Anterior cingulate cortex (tissue), 58 donors: ENCODE results near the gene EYA2.

Experiments used
- DNase-seq, 58 donors: peaks; one replicate each; lab custom pipeline; 2025; lab: John Stamatoyannopoulos, UW

EYA2 gene

DNA sequence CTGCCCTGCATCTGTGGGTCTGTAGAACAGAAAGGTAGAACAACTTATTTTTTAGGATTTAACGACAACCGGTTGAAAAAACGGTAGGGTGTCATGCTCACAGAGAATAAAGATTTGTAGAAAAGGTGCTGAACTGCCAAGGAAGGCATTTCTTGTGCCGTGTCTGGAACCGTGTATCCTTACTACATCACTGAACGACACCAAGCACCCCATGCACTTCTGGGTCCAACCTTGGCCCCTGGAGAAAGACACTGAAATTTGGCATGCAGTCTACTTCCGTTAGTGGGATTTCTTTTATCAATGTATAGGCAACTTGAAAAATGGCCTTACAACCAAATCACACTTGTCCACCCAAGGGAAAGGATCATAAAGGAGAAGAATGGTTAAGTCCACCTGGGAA, 316.4 kb downstream of the EYA2 start:
- no peak for DNase-seq

DNA sequence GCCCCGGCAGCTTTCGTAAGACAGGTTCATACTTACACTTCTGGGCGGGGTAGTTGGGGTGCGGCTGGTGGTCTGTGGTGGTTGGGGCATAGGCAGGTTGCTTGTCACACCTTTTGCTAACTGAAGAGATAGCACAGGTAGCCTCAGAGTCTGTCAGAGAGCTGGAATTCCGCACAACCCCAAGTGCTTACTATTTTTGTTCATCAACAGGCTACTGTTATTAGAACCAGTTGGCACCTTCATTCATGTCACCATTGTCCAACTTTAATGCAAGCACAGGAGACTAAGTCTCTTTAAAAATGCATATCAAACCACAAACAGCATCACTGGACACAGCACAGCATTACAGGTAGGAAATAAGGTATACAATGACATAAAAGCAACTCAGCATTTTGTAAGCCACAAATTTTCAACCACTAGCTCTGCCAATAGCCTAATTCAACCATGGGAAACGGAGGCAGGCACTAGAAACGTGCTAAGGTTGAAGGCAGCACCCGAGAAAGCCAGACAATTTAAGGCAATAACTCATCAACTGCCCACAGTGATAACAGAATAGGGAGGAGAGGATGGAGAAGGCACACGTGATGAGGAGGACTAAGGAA, 318.1 kb downstream of the EYA2 start:
- no peak for DNase-seq

DNA sequence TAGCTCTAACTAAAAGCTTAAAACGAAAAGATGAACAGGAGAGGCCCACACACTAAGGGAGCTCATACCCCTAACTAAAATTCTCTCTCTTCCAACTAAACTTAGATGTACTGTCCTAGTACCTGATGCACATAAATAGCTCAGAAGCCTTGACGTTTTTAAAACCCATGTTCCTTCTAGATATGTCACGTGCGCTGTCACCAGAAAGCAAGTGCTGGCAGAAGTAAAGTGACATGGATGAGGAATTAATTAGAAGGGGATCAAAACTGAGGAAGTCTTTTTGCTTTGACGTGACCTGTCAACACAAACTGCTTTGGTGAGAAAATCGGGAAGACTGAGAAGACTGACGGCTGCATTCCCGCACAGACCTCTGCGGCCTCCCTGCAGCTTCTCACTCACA, 319.3 kb downstream of the EYA2 start:
- DNase-seq, result peak in 1 of 58 donors; percentile 11

DNA sequence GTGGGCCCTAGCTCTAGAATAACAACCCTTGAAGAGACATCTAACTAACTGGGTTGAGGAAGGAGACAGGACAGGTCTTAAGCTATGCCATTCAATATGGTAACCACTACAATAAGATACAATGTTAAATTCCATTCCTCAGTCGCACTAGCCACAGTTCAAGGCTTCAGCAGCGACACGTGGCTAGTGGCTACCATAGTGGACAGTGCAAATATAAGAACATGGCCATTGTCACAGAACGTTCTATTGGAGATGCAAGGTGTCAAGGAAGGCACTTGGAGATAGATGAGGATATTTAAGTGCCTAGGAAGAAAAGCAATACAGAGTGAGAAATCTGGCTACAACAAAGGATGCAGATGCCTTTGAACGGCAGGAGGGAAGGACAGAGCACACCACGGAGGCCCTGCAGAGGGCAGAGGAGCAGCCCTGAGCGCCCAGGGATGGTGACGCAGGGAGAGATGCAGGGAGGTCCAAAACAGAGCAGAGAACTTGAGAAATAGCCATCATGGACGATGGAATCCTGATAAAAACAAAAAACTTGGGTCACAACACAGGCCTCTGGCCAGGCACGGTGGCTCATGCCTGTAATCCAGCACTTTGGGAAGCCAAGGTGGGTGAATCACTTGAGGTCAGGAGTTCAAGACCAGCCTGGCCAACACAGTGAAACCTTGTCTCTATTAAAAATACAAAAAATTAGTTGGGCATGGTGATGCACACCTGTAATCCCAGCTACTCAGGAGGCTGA, 321.2 kb downstream of the EYA2 start:
- no peak for DNase-seq

DNA sequence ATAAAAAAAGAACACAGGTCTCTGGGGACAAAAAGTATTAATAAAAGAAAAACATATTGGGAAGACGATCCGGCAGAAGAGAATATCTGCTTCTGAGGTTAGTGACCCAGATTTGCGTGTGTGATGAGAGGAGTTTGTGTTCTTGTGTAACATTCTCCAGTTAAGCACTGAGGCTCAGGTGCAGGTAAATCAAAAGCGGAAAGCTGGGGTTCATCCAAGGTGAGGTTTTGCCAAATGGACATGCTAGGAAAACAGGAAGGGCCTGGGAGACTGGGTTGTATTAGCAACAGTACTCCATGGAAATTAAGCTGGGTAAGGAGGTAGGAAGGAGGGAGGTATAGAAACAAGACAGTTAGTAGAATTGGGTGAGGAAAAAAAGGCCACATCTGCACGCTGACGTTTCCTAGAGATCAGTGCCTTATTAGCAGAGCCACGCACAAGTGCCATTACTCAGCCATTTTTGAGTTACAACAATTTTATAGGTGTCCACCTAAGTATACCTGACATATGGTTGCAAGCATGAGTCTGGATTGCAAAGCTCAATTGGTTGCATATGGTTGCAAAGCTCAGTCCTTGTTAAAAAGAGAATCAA, 322.3 kb downstream of the EYA2 start:
- no peak for DNase-seq

DNA sequence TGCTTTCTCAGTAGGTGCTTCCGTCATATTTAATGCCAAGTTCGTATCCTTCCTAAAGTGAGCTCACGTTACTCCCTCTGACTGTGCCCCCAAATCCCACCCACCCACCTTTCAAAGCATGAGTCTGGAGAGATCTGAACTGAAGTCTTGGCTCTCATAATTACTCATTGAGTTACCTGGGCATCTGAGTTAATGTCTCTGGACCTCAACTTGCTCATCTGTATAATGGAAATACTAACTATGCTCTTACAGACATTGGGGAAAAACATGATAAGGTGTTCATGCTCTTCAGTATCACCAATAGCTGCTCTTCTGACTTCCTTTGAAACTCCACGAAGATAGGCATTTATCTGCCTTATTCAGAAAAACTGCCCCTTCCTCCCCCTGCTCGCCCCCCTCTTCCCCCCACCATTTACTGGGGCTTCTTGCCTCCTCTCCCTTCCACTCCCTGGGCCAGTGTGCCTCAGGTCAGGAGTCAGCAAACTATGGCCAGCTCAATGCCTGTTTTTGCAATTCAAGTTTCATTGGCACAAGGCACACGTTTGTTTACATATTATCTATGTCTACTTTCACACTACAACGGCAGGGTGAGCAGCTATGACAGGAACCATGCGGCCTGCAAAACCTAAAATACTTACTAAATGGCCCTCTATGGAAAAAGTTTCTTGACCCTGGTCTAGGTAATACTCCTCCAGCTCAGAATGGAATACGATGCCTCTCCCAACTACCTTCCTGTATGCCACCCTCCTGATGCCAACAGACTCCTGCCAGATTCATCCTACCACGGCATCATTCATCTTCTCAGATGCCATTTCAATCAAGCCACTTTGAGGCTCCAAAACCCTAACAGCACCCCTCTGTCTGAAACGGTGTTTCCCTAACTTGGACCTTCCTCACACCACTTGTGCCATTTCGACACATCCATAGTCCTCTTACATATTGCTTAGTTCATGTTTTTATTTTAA, 323.1 kb downstream of the EYA2 start:
- no peak for DNase-seq

DNA sequence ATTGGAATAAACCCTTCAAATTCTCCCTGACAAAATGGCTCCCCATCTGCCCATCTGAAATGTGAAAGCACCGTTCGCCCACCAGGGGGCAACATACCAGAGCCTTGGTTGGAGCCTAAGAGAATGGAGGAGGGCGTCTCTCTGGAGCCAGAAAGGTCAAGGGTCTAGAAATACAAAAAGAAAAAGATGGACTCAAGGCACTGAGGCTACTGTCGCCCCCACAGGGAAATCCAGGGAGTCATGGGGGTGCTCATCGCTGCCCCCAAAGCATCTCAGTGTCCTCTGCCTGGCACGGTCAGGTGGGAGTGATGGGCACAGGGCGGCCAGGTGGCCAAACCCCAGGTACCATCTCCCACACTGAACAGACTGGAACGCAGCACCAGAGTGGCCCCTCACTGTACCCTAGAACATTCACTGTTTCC, 325.5 kb downstream of the EYA2 start:
- peak in 1 of 58 donors; percentile 11 for DNase-seq

DNA sequence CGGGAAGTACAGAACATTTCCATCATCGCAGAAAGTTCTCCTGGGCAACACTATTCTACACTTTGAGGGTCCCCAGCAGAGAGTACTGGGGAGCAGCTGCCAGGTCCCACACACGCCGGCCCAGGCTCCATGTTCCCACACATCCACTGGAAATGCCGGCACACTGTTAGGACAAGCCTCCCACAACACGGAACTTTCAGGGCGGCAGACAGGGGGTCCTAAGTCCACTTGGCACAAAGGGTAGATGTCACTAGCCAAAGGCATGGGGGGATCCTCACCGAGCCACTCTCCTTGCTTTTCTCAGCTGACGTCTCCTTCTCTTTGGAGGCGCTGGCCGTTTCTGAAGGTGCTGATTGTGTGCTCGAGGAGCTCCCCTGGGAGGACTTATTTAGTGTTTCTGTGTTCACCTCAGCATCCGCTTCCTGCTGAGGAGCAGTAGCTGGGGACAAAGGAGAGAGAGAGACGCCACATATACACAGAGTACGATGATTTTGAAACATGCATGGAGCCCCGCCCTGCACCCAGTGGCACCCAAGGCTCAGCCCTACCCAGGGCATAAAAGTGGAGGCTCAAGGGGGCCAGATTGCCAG, 326.5 kb downstream of the EYA2 start:
- DNase-seq, result no peak

DNA sequence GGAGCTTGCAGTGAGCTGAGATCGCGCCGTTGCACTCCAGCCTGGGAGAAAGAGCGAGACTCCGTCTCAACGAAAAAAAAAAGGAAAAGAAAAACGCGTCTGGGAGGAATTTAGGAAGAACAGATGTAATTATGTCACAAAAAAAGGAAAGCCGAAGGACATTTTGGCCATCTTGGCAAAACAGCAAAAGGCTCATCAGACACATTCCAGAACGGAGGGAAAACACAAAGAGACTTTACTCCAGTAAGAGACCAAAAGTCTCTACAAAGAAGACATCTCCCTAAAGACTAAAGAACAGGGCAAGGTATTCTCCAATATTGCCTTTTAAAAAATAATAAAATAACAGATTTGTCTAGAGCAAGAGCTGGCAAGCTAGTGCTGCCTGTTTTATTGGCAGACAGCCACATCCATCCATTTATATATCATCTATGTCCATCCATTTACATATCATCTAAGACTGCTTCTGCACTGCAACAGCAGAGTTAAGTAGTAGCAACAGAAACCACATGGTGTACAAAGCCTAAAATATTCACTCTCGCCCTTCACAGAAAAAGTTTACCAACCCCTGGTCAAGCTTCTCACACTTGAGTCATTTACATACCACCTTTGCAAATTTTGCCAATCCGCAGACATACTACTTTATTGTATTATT, 328.0 kb downstream of the EYA2 start:
- DNase-seq, result peak in 1 of 58 donors; percentile 7

DNA sequence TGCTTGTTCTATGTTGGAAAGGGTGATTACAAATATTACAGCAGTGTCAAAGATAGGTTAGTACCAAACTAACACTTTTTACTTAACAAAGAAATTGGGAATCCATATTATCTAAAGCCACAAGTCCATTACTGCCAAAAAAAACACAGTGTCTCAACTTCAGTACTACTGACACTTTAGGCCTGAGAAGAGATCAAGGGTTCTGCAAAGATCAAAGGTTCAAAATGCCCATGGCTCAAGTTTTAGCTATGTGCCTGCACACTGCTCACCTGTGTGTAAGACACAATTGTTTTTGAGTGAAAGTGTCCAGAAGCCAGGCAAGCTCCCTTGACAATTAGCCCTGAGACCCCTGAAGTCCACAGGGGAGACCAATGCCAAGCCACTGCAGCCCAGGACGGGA, 329.3 kb downstream of the EYA2 start:
- no peak for DNase-seq

DNA sequence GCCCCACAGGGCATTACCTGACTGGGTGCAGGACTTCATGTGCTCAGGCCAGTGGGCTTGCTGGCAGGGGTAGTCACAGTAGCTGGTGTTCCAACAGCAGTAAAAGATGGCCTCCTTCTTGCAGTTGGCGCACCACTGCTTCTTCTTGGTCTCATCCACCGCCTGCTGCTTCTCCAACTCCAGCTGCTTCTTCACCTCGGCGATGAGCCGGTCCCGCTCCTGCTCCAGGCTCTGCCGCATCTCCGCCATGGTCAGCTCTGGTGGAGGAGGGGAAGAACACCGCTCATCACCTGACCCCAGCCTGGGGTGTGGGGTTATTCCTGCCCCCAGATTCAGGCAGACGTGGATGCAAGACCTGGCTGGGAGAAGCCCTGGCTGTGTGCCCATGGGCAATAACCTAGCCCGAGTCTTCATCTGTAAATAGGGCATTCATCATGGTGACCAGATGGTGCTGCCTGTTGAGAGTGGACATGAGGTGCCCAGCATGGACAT, 329.7 kb downstream of the EYA2 start:
- no peak for DNase-seq

DNA sequence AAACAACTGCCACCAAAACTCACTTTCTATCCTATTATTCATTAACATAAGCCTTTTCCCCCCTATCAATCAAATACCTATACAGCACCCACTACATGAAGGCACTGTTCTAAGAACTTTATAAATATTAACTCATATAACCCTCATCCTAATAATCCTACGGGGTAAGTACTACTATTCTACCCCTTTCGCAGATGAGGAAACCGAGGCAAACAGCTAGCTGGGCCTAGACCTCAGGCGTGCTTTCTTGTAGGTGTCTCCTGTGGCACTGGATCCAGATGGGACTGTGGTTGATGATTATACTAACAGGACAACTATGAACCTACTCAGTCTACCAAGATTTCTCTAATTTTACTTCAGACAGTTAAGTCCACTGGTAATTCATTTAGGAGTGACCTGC, 330.2 kb downstream of the EYA2 start:
- DNase-seq, result no peak

DNA sequence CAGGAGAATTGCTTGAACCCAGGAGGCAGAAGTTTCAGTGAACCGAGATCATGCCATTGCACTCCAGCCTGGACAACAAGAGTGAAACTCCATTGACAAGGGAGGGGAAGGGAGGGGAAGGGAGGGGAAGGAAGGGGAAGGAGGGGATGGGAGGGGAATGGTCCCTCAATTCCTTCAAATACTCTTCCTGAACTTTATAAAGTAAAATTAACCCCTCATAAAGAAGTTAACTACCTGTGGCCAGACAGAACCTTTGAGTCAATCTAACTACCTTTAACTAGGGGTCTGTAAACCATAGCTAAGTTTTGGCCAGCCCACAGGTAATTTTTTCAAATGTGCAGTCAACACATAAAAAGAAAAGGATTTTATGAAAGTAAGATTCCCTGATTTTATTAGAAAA, 330.8 kb downstream of the EYA2 start:
- DNase-seq, result no peak

DNA sequence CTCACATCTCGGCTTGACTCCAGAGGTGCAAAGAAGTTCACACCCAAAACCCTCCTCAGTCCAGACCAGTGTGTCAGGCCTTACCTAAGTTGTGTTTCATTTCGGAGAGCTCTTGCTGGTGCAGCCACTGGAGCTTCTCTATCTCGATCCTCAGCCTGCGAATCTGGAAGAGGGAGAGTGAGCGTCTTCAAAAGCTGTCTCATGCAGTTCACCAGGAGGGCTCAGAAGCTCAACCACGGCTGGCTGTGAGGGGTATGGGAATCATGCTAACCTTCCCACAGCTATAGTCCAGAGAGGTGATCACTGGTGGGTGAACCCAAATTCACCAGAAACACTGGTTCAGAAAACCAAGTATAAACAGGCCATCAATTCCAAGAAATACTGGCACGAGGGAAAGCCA, 332.5 kb downstream of the EYA2 start:
- no peak for DNase-seq

DNA sequence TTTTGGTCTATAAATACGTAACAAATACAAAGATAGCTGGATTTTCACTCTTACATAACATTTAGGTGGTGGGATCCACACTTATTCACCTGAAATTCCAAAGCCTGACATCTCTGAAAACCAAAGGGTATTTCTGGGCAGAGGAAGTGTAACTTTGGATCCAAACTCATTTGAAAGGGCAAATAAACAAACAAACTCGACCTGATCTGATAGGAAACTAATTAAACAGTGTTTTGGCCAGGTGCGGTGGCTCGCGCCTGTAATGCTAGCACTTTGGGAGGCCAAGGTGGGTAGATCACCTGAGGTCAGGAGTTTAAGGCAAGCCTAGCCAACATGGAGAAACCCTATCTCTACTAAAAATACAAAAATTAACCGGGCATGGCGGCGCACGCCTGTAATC, 332.9 kb downstream of the EYA2 start:
- no peak for DNase-seq

DNA sequence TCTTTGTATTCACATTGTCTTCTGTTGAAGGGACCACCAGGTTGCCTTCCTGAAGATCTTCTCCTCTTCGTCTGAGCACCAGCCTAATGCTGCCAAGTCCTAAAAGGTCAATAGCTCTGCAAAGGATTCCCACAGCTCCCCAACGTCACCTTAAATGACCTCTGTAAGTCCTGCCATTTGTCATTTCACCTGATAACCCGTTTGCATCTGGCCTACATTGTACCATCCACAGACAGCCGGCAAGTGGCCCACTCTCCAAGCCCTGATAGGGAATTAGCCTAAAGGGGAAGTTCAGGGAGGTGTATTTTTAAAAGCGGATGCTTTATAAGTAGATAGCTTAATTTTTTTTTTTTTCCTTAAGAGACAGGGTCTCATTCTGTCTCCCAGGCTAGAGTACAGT, 334.0 kb downstream of the EYA2 start:
- no peak for DNase-seq

DNA sequence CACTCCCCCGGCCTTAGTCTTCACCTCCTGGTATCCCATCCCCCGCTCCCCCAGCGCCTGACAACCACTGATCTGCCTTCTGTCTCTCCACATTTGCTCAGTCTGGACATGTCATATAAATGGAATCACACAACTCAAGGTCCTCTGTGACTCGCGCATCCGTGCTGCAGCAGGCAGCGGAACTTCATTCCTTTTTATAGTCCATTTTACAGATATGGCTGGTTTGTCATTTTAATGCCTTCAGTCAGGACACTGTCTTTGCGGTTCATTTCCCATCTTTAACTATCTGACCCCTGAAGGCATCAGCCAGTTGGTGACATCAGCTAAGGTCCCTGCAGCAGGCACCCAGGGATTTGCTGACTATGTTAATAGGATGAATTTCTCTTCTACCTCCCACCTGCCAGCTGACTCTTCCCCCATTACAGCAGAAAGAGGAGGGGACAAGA, 336.2 kb downstream of the EYA2 start:
- DNase-seq, result no peak

DNA sequence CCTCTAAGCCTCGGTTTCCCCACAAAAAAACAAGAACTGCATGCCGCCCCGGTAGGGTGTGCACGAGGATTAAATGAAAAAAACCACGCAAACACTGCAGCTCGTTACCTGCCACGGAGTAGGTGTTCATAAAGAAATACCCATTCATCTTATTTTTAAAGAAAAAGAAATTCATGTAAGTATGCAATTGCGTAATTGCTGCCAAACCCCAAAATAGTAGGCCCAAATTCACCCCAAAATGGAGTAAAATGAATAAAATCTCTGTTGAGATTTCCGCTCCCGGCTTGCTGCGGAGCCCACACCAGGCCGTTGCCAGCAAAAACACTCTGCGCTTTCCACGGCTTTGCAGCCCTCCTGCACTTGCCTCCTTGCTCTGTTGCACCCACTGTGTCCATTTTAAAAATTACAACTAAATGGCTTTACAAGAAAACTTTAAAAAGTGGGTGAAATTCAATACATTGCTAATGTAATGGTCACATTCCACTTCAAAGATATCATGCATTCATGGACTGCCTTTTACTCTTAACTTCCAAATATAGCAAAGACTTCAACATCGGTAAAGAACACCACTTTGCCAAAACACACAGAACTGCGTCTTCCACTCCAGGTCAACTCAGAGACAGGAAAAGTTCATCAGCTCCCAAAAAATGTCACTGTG, 336.9 kb downstream of the EYA2 start:
- peak in 1 of 58 donors; percentile 8 for DNase-seq

DNA sequence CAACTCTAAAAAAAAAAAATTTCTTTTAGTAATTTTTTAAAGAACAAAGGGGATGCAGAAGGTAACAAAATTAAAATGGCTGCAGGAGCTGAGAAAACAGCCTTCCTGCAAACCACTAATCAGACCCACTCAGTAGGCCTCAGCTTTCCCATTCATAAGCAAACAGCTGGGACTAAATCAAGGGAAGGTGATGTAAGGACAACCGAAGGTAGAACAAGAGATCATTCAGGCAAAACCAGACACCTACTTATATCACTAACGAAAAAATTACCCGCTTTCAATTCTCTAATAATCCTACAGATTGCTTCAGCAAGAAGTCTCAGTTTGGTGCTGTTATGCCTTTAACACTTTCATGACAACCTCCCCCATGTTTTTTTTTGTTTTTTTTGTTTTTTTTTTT, 337.9 kb downstream of the EYA2 start:
- no peak for DNase-seq
